HG03460 (cell line): ENCODE measurements around the gene EIF4G3.

Experiments used
- ATAC-seq: cut with Tn5 transposase; IDR thresholded peaks from one replicate; pipeline ENCODE4 v1.9.1; 2021; ENCODE audit not compliant: unreplicated experiment

The EIF4G3 gene

GRCh38 chr1:20770314-20771087 is 406.2 kb downstream of the EIF4G3 start:
- ATAC-seq = no peak

GRCh38 chr1:20767271-20767670 is 409.4 kb downstream of the EIF4G3 start:
- no peak for ATAC-seq

- no peak for ATAC-seq
Observed at GRCh38 chr1:20763417-20763816, 413.3 kb downstream of the EIF4G3 start.

GRCh38 chr1:20760322-20760721 is 416.4 kb downstream of the EIF4G3 start:
- no peak for ATAC-seq
